HG02938 (cell line): ENCODE measurements around the gene PRICKLE1.
A peak's percentile ranks its signal among the peaks of the same experiment; 100 is the strongest.

ENCODE experiments used
- ATAC-seq: cut with Tn5 transposase; IDR thresholded peaks from one replicate; pipeline ENCODE4 v1.9.1; 2021; ENCODE audit warnings: mild to moderate bottlenecking, moderate library complexity; ENCODE audit not compliant: unreplicated experiment

The PRICKLE1 gene

GRCh38 chr12:42496886-42497285 lies 92.7 kb downstream of the PRICKLE1 start:
- no peak for ATAC-seq

- ATAC-seq = no peak
These were observed 94.3 kb downstream of the PRICKLE1 start for GRCh38 chr12:42495244-42495643.

GRCh38 chr12:42492267-42492666 lies 97.3 kb downstream of the PRICKLE1 start:
- no peak for ATAC-seq

GRCh38 chr12:42490261-42490842 lies 99.2 kb downstream of the PRICKLE1 start:
- no peak for ATAC-seq

GRCh38 chr12:42486407-42486806 lies 103.1 kb downstream of the PRICKLE1 start:
- ATAC-seq = no peak

GRCh38 chr12:42485823-42486222 lies 103.7 kb downstream of the PRICKLE1 start:
- no peak for ATAC-seq

GRCh38 chr12:42484996-42485395 lies 104.5 kb downstream of the PRICKLE1 start:
- no peak for ATAC-seq

- ATAC-seq = peak; percentile 27
These were observed 106.1 kb downstream of the PRICKLE1 start for GRCh38 chr12:42483521-42483790.

GRCh38 chr12:42482748-42483520 lies 106.6 kb downstream of the PRICKLE1 start:
- peak; percentile 61 for ATAC-seq

- no peak for ATAC-seq
These were observed 107.4 kb downstream of the PRICKLE1 start for GRCh38 chr12:42482041-42482747.

- no peak for ATAC-seq
These were observed 108.2 kb downstream of the PRICKLE1 start for GRCh38 chr12:42481368-42481767.

GRCh38 chr12:42477941-42478340 lies 111.6 kb downstream of the PRICKLE1 start:
- ATAC-seq = no peak

GRCh38 chr12:42475106-42475505 lies 114.4 kb downstream of the PRICKLE1 start:
- ATAC-seq = no peak

GRCh38 chr12:42474391-42474790 lies 115.2 kb downstream of the PRICKLE1 start:
- ATAC-seq = no peak

- ATAC-seq = no peak
These were observed 116.0 kb downstream of the PRICKLE1 start for GRCh38 chr12:42473561-42473960.

- ATAC-seq = no peak
These were observed 116.4 kb downstream of the PRICKLE1 start for GRCh38 chr12:42473130-42473529.

- ATAC-seq = no peak
These were observed 117.2 kb downstream of the PRICKLE1 start for GRCh38 chr12:42472376-42472775.

GRCh38 chr12:42469355-42470175 lies 120.0 kb downstream of the PRICKLE1 start:
- peak; percentile 99 for ATAC-seq

- peak; percentile 5 for ATAC-seq
These were observed 120.6 kb downstream of the PRICKLE1 start for GRCh38 chr12:42468921-42469320.

- ATAC-seq = no peak
These were observed 121.2 kb downstream of the PRICKLE1 start for GRCh38 chr12:42468341-42468821.

GRCh38 chr12:42463671-42464070 lies 125.9 kb downstream of the PRICKLE1 start:
- no peak for ATAC-seq
